Ishikawa (cell line): ENCODE data around the gene TBL1Y.

Experiments
- CEBPB ChIP-seq: IDR thresholded peaks from 2 replicates; pipeline ENCODE4 v1.6.1; 2012
- CREB1 ChIP-seq: IDR thresholded peaks from 2 replicates; pipeline ENCODE4 v1.6.1; 2012; ENCODE audit warnings: low read depth
- EGR1 ChIP-seq: IDR thresholded peaks from 2 replicates; pipeline ENCODE4 v1.6.1; 2012
- EP300 ChIP-seq: IDR thresholded peaks from 2 replicates; pipeline ENCODE4 v1.6.1; 2012; ENCODE audit warnings: borderline replicate concordance
- FOXM1 ChIP-seq: IDR thresholded peaks from 2 replicates; pipeline ENCODE4 v1.6.1; 2012; ENCODE audit warnings: low read depth, borderline replicate concordance
- MAX ChIP-seq: IDR thresholded peaks from 2 replicates; pipeline ENCODE4 v1.6.1; 2012
- NFIC ChIP-seq: IDR thresholded peaks from 2 replicates; pipeline ENCODE4 v1.6.1; 2012
- RAD21 ChIP-seq: IDR thresholded peaks from 2 replicates; pipeline ENCODE4 v1.6.1; 2012; ENCODE audit warnings: low read depth
- TAF1 ChIP-seq: IDR thresholded peaks from 2 replicates; pipeline ENCODE4 v1.6.1; 2012; ENCODE audit warnings: low read depth, mild to moderate bottlenecking
- TCF12 ChIP-seq: IDR thresholded peaks from 2 replicates; pipeline ENCODE4 v1.6.1; 2012; ENCODE audit warnings: low read depth
- TEAD4 ChIP-seq: IDR thresholded peaks from 2 replicates; pipeline ENCODE4 v1.6.1; 2012
- USF1 ChIP-seq: IDR thresholded peaks from 2 replicates; pipeline ENCODE4 v1.6.1; 2012

- TF ChIP-seq USF1 (no peak), MAX (no peak), TAF1 (no peak), RAD21 (no peak), CEBPB (no peak), EP300 (no peak), TEAD4 (no peak), EGR1 (no peak), TCF12 (no peak), CREB1 (no peak), FOXM1 (no peak), NFIC (no peak)
Observed at GRCh38 chrY:6947695-6948094, 37.2 kb downstream of the TBL1Y start.
